GM12878 (cell line): ENCODE data around the gene DHX57. TPM values are rescaled to one million over a fixed set of nuclear protein-coding genes. Genes with fewer than 3 reads are reported as not detected.

Experiments
- ATAC-seq: fragments of 200-7000 bp; cut with Tn5 transposase; 3 replicates; pipeline ENCODE4 v1.9.1; 2020; ENCODE audit warnings: mild to moderate bottlenecking, moderate library complexity
- BruUV-seq: library from RNA; stranded (reverse); fragments of 400-500 nt; replicated peaks from 2 replicates; lab custom pipeline; 2021; lab: Mats Ljungman, UMichigan
- CTCF ChIA-PET: fragments of 300-600 bp; sonication (Branson Sonifier 250); formaldehyde crosslinking; extraction: SDS; loops from one replicate; lab custom pipeline; 2021; ENCODE audit warnings: inconsistent platforms; lab: Yijun Ruan, JAX
- POLR2A ChIA-PET: fragments of 350-600 bp; formaldehyde crosslinking; extraction: SDS; loops from one replicate; lab custom pipeline; 2021; ENCODE audit warnings: inconsistent platforms; lab: Charles Lee
- RAD21 ChIA-PET: fragments of 300-600 bp; sonication (Branson Sonifier 250); formaldehyde crosslinking; loops from one replicate; lab custom pipeline; 2023; ENCODE audit warnings: antibody characterized with exemption; ENCODE audit not compliant: unreplicated experiment; lab: Charles Lee
- SMC1A ChIA-PET: fragments of 300-600 bp; sonication (Branson Sonifier 250); formaldehyde crosslinking; loops from one replicate; lab custom pipeline; 2023; ENCODE audit not compliant: unreplicated experiment, uncharacterized antibody; lab: Charles Lee
- DNase-seq: peaks from one replicate; pipeline ENCODE4 v3.0.0-alpha.2; 2011; ENCODE audit warnings: low read depth, low spot score
- FAIRE-seq: peaks from 3 replicates; lab custom pipeline; 2011; peaks lifted over from hg19 to GRCh38; lab: Jason Lieb, UNC
- H2AFZ ChIP-seq: 2 replicates; pipeline ENCODE4 v1.6.0; 2011; ENCODE audit warnings: low read depth, low read length, control low read depth; ENCODE audit not compliant: control insufficient read depth
- H3K27ac ChIP-seq: 2 replicates; pipeline ENCODE4 v1.5.1; 2011; ENCODE audit warnings: control low read depth; ENCODE audit not compliant: control insufficient read depth, insufficient read depth
- H3K27me3 ChIP-seq, 2 experiments: replicated peaks in 1 of 2; 2 replicates each; pipeline versions ENCODE4 v1.6.0 to v1.6.1; 2011; ENCODE audit warnings: low read length in 1 of 2; ENCODE audit not compliant: control insufficient read depth in 2 of 2, insufficient read depth in 2 of 2
- H3K36me3 ChIP-seq, 2 experiments: 2 replicates each; pipeline ENCODE4 v1.5.1; 2011; ENCODE audit warnings: low read length in 1 of 2; ENCODE audit not compliant: control insufficient read depth in 2 of 2, insufficient read depth in 2 of 2
- H3K4me1 ChIP-seq: 2 replicates; pipeline ENCODE4 v1.6.1; 2011; ENCODE audit warnings: mild to moderate bottlenecking, low read length, moderate library complexity, mixed read lengths; ENCODE audit not compliant: control insufficient read depth, insufficient read depth
- H3K4me2 ChIP-seq: 2 replicates; pipeline ENCODE4 v1.6.0; 2011; ENCODE audit warnings: control low read depth; ENCODE audit not compliant: control insufficient read depth, insufficient read depth
- H3K4me3 ChIP-seq: fragments of 200-600 bp; sonication (generic); 2 replicates; pipeline ENCODE4 v1.5.1; 2016
- H3K79me2 ChIP-seq: 2 replicates; pipeline ENCODE4 v1.6.0; 2011; ENCODE audit warnings: low read length; ENCODE audit not compliant: control insufficient read depth, insufficient read depth
- H3K9ac ChIP-seq: 2 replicates; pipeline ENCODE4 v1.8.0; 2011; ENCODE audit warnings: low read length, control low read depth, mixed read lengths; ENCODE audit not compliant: control insufficient read depth, insufficient read depth
- H3K9me3 ChIP-seq: replicated peaks from 3 replicates; pipeline ENCODE4 v1.5.1; 2011; ENCODE audit warnings: mild to moderate bottlenecking, low read length; ENCODE audit not compliant: control insufficient read depth, insufficient read depth
- H4K20me1 ChIP-seq: 2 replicates; pipeline ENCODE4 v1.6.0; 2011; ENCODE audit not compliant: control insufficient read depth, insufficient read depth
- BACH1 ChIP-seq: fragments of 450-650 bp; IDR thresholded peaks from 2 replicates; pipeline ENCODE4 v1.6.1; 2017; ENCODE audit warnings: mild to moderate bottlenecking, borderline replicate concordance
- CBX3 ChIP-seq: fragments of 200-600 bp; sonication (generic); IDR thresholded peaks from 2 replicates; pipeline ENCODE4 v1.6.1; 2016; ENCODE audit warnings: low read depth, borderline replicate concordance
- CEBPZ ChIP-seq: fragments of 150-350 bp; IDR thresholded peaks from 2 replicates; pipeline ENCODE4 v1.6.1; 2016; ENCODE audit warnings: low read depth, low read length
- CHD4 ChIP-seq: fragments of 200-600 bp; sonication (generic); IDR thresholded peaks from 2 replicates; pipeline ENCODE4 v1.6.1; 2016; ENCODE audit warnings: mild to moderate bottlenecking
- HCFC1 ChIP-seq: fragments of 150-350 bp; IDR thresholded peaks from 2 replicates; pipeline ENCODE4 v1.6.1; 2014; ENCODE audit warnings: low read length
- NR2C1 ChIP-seq: fragments of 450-650 bp; IDR thresholded peaks from 2 replicates; pipeline ENCODE4 v1.6.1; 2017; ENCODE audit warnings: antibody characterized with exemption, mild to moderate bottlenecking, moderate library complexity
- PAX8 ChIP-seq: fragments of 450-650 bp; IDR thresholded peaks from 2 replicates; pipeline ENCODE4 v1.6.1; 2017; ENCODE audit warnings: mild to moderate bottlenecking, moderate library complexity
- PML ChIP-seq: IDR thresholded peaks from 2 replicates; pipeline ENCODE4 v1.6.1; 2012; ENCODE audit warnings: low read length, inconsistent platforms
- RFX5 ChIP-seq: IDR thresholded peaks from 2 replicates; pipeline ENCODE4 v1.6.1; 2011; ENCODE audit warnings: low read depth, low read length, improper control_type of control experiment
- SUZ12 ChIP-seq: fragments of 200-600 bp; sonication (generic); IDR thresholded peaks from one replicate; pipeline ENCODE4 v1.6.1; 2018; ENCODE audit warnings: antibody characterized with exemption, mild to moderate bottlenecking; ENCODE audit not compliant: unreplicated experiment
- TCF7 ChIP-seq: IDR thresholded peaks from 2 replicates; pipeline ENCODE4 v1.6.1; 2014; ENCODE audit warnings: antibody characterized with exemption, borderline replicate concordance
- YBX1 ChIP-seq: fragments of 450-650 bp; IDR thresholded peaks from 2 replicates; pipeline ENCODE4 v1.6.1; 2016; ENCODE audit warnings: antibody characterized with exemption
- ZZZ3 ChIP-seq: IDR thresholded peaks from 2 replicates; pipeline ENCODE4 v1.6.1; 2011; ENCODE audit warnings: low read depth; ENCODE audit not compliant: control insufficient read depth, insufficient read length
- in situ Hi-C: fragments of 300-500 bp; cut with MboI; formaldehyde crosslinking; loops from 9 replicates; pipeline ENCODE4 v1.14.3; 2018; ENCODE audit warnings: mixed read lengths
- intact Hi-C: fragments of 100-400 bp; cut with micrococcal nuclease; formaldehyde crosslinking; loops from one replicate; pipeline ENCODE4 v1.14.2; 2022; ENCODE audit not compliant: unreplicated experiment
- polyA plus RNA-seq, 11 experiments: library from polyadenylated mRNA; depleted of rRNA in 4 of 11; unstranded in 6 of 11; stranded (reverse) in 5 of 11; fragments of >200 nt; fragmentation: Nextera tagmentation in 4 of 11; fragmentation: Illumina TruSeq in 1 of 11; extraction: Ambion mirVana in 4 of 11; extraction: Trizol in 1 of 11; gene quantifications; 1 replicate in 1 of 11; 2 replicates in 10 of 11; pipeline versions ENCODE4 v1.2.1 to v1.2.3, GENCODE V29; 2011 to 2016; ENCODE audit warnings: inconsistent platforms in 2 of 11, missing spikeins in 2 of 11, low read depth in 1 of 11
- total RNA-seq, 4 experiments: library from RNA; depleted of rRNA in 3 of 4; stranded (reverse); fragments of >200 nt in 3 of 4; fragmentation: Illumina TruSeq in 1 of 4; extraction: Trizol in 1 of 4; gene quantifications; 2 replicates each; pipeline versions ENCODE4 v1.2.1 to v1.2.3, GENCODE V29; 2013 to 2021
- TF ChIP-seq, protein P1 (sequence below): fragments of 450-650 bp; IDR thresholded peaks from 2 replicates; pipeline ENCODE4 v1.6.1; 2017; ENCODE audit warnings: mild to moderate bottlenecking, moderate library complexity

Gene DHX57
- total and polyA plus RNA-seq, 10 of the 15 experiments (the other 5 are each of a cell fraction or from before 2014, with no cell fraction given) = 6.5 to 18.0 (median 15.8) TPM

GRCh38 chr2:38754506-38754905 lies 121.2 kb downstream of the DHX57 start (continued):
- TF ChIP-seq, protein P1, sequence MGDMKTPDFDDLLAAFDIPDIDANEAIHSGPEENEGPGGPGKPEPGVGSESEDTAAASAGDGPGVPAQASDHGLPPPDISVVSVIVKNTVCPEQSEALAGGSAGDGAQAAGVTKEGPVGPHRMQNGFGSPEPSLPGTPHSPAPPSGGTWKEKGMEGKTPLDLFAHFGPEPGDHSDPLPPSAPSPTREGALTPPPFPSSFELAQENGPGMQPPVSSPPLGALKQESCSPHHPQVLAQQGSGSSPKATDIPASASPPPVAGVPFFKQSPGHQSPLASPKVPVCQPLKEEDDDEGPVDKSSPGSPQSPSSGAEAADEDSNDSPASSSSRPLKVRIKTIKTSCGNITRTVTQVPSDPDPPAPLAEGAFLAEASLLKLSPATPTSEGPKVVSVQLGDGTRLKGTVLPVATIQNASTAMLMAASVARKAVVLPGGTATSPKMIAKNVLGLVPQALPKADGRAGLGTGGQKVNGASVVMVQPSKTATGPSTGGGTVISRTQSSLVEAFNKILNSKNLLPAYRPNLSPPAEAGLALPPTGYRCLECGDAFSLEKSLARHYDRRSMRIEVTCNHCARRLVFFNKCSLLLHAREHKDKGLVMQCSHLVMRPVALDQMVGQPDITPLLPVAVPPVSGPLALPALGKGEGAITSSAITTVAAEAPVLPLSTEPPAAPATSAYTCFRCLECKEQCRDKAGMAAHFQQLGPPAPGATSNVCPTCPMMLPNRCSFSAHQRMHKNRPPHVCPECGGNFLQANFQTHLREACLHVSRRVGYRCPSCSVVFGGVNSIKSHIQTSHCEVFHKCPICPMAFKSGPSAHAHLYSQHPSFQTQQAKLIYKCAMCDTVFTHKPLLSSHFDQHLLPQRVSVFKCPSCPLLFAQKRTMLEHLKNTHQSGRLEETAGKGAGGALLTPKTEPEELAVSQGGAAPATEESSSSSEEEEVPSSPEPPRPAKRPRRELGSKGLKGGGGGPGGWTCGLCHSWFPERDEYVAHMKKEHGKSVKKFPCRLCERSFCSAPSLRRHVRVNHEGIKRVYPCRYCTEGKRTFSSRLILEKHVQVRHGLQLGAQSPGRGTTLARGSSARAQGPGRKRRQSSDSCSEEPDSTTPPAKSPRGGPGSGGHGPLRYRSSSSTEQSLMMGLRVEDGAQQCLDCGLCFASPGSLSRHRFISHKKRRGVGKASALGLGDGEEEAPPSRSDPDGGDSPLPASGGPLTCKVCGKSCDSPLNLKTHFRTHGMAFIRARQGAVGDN = no peak

DNA sequence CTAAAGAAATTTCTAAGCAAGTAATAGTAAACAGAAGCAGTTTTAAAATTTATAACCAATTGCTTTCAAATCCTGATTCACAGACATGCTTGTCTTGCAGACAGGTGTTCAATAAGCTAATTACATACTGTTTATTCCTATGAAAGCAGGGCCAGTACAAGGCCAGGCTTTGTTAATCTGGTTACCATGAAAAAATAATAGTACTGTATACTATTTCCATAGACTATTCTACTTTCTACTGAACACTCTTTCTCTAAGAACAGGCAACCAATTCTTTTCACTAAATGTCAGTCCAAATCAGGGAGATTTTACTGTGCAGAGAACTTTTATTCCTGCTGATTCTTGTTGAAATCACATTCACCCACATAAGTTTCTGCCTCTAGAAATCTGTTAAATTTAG lies 121.7 kb downstream of the DHX57 start:
- RAD21 ChIA-PET = interaction anchor here (1.6 kb wide), 1 partner anchor 172 kb away, joined by 3 read pairs; no protein-coding TSS in a partner anchor
- CTCF ChIA-PET = interaction anchor here (1.0 to 1.1 kb wide), 2 partner anchors 13 to 1970 kb away, joined by 4 read pairs; no protein-coding TSS in a partner anchor
- FAIRE-seq (no peak), ATAC-seq (no peak), DNase-seq (no peak)
- no peaks in the 10 kb centered on the region for H3K27me3 ChIP-seq
- peak overlapping the region; percentile 59 for H3K4me2 ChIP-seq
- intact Hi-C loops (no loop called here), in situ Hi-C loops (no loop called here)
- H3K9ac ChIP-seq = no peak overlapping the region
- SMC1A ChIA-PET = interaction anchor here (1.2 kb wide), 1 partner anchor 10 kb away, joined by 3 read pairs; no protein-coding TSS in a partner anchor
- peak overlapping the region; percentile 51; the same call in 1 of the 2 replicates for H3K27ac ChIP-seq
- peak overlapping the region; percentile 65 for H2AFZ ChIP-seq
- no TSS peak for BruUV-seq
- H4K20me1 ChIP-seq = 0 out of 2 replicates have a peak, but pooled peaks cover 2% of the 10 kb centered on the region
- H3K4me3 ChIP-seq = no peak overlapping the region
- H3K9me3 ChIP-seq = no peaks in the 10 kb centered on the region
- peaks cover 21% of the 10 kb centered on the region for H3K79me2 ChIP-seq
- no peaks in the 10 kb centered on the region; the same call in 1 of the 2 replicates for H3K4me1 ChIP-seq
- POLR2A ChIA-PET = interaction anchor here (1.5 kb wide), 1 partner anchor 24 kb away, joined by 6 read pairs; the partner anchor contains the start of gene GEMIN6
- peaks cover 0 to 1% of the 10 kb centered on the region in 2 experiments; a peak in 2 of 4 replicates for H3K36me3 ChIP-seq
- TF ChIP-seq BACH1 (no peak), HCFC1 (no peak), CEBPZ (no peak), ZZZ3 (no peak), CHD4 (no peak), CBX3 (no peak), RFX5 (no peak), NR2C1 (no peak), PAX8 (no peak), PML (no peak), TCF7 (no peak), SUZ12 (no peak), YBX1 (no peak)
